KBM-7 (cell line): ENCODE measurements around the gene FUBP3.

Experiments used
- DNase-seq: peaks from one replicate; pipeline ENCODE4 v3.0.0-alpha.2; 2015
- in situ Hi-C: fragments of 300-500 bp; cut with MboI; formaldehyde crosslinking; loops from 2 replicates; pipeline ENCODE4 v1.14.3; 2020; ENCODE audit warnings: low sequenced_read_pairs, low pct_unique_long_range_greater_than_20kb, mixed read lengths

Gene FUBP3

DNA sequence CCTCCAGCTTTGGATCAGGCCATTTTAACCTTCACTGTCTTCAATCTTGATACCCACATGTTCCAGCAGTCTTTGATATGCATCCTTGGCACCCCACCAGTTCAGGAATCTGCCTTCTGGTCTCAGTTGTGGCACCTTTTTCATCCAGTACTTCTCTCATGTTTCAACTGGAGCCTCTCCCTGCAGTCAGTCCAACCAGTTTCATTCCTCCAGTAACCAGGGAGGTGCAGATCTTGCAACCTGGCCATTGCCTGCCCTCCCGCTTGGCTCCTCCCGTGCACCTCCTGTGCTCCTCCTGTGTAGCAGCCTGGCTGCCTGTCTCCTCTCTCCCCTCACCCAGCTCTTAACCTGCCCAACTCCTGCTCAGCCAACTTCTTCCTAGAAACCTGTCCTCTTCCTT lies 20.2 kb downstream of the FUBP3 start:
- no peak for DNase-seq

DNA sequence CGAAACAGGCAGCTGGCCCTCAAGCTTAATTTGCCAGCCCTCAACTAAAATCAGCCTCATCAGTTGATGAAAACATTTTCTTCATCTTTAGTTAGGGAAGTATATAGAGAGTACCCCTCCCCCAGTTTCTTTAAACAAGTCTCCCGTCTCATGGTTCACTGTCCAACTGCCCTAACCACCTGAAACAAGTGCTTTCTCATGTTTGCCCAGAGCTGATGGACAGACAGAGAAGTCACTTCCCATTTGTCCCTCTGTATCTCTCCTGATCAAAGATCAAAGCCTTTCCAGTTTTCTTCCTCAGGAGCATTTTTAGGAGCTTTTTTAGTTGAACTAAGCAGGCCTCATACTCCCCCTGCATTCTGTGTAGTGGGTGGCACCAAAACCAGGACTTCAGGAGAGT lies 21.7 kb downstream of the FUBP3 start:
- in situ Hi-C loops = no loop called here
- DNase-seq = no peak

More for the DNA sequence above, 20.2 kb downstream of the FUBP3 start:
- in situ Hi-C loops = no loop called here

DNA sequence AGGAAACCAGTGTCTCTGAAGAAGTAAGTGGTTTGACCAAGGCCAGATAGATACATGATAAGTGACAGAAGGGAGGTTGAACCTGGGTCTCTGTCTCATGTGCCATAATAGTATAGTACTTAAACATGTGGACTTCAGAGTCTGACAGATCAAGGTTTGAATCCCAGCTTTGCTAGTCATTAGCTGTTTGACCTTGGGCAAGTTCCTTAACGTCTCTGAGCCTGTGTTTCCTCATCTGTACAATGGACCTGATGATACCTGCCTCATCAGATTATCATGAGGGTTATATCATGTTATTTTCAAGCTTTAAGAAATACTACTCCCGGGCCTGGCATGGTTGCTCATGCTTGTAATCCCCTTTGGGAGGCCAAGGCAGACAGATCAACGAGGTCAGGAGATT lies 24.9 kb downstream of the FUBP3 start:
- DNase-seq = no peak
- in situ Hi-C loops = no loop called here

DNA sequence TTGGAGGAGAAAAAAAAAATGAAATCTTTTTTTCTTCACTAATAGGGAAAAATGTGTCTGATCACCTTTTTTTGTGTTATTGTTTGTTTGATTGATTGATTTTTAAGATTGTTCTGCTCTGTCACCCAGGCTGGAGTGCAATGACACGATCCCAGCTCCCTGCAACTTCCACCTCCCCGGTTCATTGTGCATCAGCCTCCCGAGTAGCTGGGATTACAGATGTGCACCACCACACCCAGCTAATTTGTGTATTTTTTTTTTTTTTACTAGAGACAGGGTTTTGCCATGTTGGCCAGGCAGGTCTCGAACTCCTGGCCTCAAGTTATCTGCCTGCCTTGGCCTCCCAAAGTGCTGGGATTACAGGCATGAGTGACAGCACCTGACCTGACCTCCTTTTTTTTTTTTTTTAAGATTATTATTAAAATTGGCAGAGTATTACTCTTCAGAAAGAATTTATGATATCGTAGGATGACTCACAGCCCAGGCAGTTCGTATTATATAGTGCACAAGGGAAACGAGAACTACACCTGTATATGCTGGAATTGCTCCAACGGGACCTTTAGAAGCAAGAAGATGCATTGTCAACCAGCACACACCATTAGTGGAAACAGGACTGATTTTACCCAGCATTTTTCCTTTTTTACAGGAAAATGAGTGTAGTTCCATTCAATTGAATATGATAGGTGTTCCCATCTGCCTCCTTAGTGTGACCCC lies 27.7 kb downstream of the FUBP3 start:
- in situ Hi-C loops = no loop called here
- DNase-seq = no peak

DNA sequence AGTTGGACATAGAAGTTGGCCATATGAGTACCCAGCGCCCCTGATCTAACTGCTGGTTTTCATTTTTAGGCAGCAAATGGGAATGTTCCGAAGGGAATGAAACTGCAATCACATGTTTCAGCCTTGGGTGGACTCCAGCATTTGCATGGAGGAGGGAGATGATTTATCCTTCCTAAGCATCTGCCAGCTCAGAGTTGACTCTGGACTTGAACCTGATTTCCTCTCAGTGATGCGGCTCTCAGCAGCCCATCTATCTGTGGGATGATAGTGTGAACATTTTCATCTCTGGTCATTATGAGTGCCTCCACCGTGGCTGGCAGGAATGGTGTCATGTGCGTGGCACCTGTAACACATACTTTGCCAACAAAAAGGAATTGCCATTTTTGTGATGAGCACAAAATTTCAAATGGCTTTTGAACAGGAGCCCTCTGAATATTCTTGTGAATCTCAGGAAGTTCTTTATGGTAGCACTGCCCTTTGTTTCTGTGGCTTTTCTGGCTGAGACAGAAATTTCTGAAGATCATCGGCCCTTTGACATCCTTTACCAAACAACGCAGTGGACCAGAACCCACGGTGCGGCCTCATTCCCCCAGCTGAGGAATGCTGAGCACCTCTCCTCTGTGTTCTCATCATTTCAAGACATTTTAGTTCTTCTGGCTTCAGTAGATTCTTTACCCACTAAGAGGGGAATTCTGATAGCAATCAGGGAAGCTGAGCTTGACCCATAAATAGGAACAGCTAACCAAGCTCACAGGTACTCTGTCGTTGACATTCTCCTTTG lies 28.5 kb downstream of the FUBP3 start:
- in situ Hi-C loops = no loop called here
- no peak for DNase-seq

DNA sequence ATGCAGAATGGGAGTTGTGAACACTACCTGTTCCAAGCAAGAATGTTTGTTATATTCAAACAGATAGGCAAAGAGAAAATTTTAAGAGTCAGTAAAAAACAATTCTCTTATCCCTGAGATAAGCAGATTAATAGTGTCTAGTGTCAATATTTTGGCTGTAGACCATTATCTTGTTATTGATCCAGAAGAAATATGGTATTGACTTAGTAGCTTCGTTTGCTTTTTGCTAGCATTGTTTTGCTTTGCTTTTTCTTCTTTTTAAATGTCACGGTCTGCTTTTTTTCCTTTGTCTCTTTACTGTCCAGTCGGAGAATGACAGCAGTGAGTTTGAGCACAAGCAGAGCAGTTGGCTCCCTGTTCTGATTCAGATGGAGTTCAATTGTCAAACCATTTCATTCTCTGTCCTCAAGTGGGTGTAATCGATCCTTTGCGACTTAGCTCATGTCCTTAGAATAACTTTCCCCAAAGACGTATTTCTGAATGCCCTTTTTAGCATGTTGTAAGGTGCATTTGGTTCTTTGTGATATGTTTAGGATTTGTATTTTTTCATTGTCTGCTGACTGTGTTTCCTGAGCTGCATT lies 29.3 kb downstream of the FUBP3 start:
- in situ Hi-C loops = no loop called here
- no peak for DNase-seq

DNA sequence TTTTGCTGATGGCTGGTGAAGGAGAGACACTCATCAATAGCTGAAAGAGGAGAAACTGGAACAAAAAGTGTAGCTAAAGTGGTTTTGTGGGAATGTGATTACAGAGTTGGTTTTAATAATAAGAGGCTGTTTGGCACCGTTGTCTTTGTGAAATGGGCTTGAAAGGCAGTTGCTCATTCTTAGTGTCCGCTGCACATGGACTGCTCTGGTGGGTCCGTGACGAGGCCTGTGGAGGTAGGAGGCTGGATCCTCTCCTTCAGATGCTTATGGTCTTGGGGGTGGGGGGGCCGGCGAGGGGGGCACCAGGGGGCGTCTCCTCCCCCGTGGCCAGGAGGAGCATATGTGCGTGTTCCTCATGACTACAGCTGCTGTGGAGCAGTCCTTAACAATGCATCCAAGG lies 29.8 kb downstream of the FUBP3 start:
- in situ Hi-C loops = no loop called here
- DNase-seq = no peak

DNA sequence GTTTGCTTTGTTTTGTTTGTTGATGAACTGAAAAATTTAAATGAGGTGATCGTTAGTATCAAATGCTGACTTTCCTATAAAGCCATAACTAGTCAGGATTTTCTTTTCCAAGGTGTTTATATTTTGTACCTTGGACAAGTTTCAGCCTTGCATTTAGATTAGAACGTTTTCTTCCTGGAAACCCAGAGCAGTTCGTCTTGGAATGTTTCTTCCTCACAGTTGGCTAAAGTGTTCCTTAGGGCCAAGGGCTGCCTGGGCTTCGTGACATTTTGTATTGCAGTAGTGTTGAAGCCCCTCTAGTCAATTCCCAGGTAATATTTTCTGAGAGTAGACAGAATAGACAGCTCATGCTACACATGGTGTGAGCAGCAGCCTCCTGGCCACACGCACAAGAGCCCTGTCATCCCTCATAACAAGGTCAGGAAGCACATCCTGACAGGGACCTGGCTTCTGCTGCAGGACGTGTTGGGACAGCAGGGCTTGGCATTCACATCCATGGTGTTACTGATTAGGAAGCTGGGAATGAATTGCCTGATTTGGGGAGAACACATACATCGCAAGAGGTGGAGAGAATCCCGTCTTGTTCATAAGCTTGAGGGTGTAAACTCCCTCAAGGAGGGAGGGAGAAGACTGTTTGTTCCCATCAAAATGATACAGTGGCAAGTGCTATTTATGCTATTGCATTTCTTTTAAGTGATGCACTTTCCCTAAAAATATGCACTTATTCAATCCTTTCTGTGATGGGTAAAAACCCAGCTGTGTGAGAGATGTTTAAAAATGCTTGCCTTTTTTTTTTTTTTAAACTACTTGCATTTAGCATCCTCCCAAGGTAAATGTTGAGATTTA lies 31.7 kb downstream of the FUBP3 start:
- in situ Hi-C loops = no loop called here
- DNase-seq = no peak

DNA sequence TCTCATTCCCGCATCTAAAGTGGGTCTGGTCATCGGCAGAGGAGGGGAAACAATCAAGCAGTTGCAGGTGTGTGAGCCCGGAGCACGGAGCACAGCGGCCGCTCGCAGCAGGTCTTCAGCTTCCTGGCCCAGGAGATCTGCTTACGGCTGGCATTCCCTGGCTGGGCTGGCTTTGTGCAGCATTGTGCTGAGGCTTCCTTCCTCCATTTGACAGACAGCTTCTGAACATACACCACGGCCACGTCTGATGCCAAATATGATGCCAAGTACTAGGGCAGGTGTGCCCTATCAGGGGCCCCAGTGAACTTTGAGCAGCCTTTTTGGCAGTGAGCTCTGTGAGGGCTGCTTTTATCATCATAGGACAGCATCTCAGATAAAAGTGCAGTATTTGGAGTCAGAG lies 37.1 kb downstream of the FUBP3 start:
- DNase-seq = no peak
- in situ Hi-C loops = no loop called here

DNA sequence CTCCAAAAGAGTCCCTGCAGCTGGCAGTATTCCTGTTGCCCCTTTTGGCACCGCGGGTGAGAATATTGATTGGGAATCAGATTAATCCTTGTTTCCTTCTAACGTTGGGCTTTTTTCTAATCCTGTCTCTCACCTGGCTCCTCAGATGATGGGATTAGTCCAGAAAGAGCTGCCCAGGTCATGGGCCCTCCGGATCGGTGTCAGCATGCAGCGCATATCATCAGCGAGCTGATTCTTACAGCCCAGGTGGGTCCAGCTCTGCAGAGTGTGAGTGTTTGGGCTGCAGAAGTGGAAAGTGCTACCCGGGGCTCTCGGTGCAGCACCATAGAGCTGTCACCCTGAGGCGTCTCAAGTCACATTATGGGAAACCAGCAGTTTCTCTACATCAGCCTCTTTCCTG lies 44.1 kb downstream of the FUBP3 start:
- in situ Hi-C loops = no loop called here
- DNase-seq = no peak

DNA sequence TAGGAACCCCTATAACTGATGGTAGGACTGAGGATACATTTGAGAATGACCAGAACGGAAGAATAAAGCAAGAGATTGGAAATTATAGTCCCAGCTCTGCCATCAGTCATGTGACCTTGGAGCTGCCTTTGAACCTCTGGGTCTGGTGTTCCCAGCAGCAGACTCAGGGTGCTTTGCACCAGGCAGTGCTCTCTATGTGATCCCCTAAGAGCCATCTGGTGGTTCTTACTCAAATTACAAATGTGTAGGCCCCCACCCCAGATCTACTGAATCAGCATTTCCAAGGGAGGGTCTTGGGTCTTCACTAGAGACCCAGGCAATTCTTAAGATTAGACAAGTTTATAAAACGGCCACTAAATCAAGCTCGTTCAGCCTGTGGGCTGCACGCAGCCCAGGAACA lies 44.8 kb downstream of the FUBP3 start:
- no peak for DNase-seq
- in situ Hi-C loops = no loop called here

DNA sequence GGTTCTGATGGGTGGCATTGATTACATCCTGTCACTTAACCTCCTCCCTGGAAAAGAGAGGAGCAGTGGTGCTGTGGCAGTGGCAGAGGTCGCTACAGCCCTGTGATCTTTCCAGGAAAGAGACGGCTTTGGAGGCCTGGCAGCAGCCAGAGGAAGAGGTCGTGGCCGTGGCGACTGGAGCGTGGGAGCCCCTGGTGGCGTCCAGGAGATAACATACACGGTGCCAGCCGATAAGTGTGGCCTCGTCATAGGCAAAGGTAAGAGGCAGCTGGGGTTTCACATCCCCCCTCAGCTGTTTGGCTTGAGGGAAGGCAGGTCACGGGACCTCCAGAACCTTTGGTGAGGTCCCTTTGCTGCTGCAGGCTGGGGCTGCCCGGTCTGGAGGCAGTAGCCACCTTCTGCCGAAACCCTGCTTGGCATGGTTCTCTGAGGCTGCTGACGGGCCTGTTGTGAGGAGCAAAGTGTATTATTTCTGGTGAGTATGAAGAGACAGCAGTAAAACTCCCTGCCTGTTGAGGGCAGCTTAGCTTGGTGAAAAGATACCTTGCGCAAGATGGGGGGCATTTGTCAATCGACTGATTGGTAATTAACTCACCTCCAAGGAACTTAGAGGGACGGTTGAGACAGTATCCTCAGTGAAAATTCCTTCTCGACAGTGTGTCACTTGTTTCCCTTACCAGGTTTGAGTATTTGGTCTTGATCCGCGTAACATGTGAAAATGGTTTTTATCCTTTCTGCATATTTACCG lies 47.0 kb downstream of the FUBP3 start:
- DNase-seq = no peak
- in situ Hi-C loops = no loop called here

DNA sequence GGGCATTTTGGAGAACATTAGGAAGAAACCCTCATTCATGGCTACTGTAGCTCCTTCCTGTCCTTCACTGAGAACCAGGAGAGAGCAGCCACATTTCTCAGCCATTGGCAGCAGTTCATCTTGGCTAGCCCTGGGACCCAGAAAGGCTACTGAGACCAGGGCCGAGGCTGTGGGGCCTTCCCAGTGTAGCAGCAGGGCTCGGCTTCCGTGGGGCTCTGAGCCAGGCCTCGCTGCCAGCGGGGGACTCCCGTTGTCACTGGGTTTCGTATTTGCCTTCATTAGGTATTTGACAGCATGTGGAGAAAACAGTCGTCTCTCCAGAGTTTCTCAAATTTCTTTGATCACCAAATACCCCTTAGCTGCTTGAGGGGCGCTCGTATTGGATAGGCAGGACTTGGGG lies 47.7 kb downstream of the FUBP3 start:
- DNase-seq = no peak
- in situ Hi-C loops = no loop called here

DNA sequence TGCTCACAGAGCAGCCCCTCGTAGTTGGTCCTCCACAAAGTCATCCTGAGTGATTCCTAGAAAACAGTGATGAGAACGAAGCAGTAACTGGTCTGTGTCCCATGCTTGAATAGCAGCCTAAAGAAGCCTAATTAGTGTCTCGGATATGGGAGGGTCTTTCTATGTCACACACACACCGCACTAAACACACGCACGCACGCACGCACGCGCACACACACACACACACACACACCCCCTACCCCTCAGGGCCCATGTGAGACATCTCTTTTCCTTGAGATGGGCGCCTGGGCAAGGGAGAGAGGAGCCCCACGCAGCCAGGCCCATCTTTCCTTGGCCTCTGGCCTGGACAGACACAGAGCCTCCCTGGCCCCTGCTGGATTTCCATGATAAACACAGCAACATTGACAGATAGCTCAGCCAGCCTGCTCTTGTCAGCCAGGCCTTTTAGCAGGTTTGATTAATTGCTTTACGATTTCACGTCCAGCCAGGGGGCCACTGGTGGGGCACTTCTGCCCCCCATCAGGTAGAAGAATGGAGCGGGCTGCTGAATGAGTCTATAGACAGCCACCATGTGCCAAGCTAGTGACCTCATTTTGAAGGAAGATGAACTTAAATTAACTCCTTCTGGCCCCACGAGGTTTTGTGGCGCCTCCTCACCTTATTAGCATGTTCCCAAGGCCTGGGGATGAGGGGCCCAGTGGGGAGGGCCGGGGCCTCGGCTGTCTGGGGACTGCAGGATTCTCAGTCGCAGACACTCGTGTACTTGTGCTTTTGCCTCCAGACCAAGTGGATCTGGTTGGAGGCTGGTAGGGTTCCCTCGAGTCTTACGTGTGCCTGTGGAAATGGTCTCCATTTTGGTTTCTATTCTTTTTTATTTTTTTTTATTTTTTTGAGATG lies 48.8 kb downstream of the FUBP3 start:
- in situ Hi-C loops = no loop called here
- no peak for DNase-seq

DNA sequence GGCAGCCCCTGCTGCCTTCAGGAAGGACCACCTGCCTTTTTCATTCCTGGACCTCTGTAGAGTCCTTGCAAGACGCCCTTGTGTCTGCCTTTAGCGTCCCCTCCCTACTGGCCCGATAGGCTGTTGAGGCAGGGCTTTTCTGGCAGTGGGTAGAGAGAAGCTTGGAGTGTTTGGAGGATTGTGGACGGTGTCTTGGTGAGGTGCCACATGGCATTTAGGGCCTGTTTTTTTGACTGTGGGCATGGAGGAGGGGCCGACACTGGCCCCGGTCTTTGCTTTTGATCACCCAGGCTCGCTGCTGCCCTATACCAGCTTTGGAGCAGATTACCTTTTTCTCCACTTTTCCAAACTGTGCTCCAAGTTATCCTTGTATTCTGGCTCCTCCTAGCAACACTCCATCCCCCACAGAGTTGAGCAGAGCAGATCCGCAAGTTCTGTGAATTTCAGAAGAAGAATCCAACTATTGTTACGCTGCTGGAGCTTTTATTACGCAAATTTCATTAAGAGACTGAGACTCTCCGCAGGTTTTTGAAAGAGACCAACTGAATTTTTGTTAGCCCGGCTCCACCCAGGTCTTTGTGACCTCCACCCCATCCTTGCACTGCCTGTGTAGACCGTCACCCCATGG lies 50.2 kb downstream of the FUBP3 start:
- DNase-seq = no peak
- in situ Hi-C loops = no loop called here

DNA sequence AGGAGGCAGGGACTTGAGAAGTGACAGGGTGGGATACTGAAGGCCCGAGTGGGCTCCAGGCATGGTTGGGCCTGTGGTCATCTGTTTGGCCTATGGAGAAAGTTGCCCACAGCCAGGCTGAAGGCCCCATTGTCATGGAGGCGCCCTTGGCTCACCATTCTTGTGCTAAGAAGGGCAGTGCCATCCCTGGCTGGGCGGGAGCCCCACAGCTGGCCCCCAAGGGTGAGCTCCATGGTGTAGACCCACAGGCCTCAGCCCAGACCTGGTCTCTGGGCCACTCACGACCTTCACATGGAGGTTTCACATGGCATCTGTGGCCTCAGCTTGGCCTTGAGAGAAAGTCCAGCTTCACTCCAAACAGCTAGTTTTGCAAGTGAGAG lies 50.7 kb downstream of the FUBP3 start:
- DNase-seq = no peak
- in situ Hi-C loops = no loop called here

DNA sequence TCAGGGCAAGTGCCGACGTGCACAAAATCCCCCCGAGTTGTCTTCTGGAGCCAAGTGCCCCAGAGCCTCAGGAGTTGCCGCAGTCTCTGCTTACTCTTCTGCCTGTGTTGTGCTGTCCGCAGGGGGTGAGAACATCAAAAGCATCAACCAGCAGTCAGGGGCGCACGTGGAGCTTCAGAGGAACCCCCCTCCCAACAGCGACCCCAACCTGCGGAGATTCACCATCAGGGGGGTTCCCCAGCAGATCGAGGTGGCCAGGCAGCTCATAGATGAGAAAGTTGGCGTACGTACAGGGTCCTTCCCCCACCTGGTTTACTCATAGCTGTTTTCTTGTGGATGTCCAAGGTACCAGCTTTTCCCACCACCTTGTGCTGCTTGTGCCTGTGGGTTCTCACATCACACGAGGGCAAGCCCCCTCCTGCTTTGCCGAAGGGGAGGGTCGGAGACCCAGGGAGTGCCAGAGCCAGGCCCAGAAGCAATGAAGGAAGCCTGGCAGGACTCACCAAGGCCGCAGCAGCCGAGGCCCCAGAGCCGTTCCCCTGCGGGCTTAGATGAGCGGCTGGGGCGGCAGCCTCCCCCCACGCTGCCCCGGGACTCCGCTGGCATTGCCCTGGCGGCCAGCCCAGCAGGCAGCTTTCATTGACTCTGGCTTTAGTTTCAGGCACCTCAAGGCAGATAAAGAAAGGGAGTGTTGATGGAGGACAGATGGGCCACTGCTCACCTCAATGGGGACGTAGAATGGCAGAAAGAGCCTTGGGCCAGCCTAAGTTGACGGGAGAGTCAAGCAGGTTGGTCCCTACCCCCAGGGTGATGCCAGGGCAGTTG lies 51.3 kb downstream of the FUBP3 start:
- in situ Hi-C loops = no loop called here
- no peak for DNase-seq
